Measurements from ENCODE around the gene IRAK1. TPM values are rescaled to one million over a fixed set of nuclear protein-coding genes. Genes with fewer than 3 reads are reported as not detected.

Gene IRAK1
- total RNA-seq, 1 donor from 2014 or later, result 74.2 TPM

- DNase-seq (ENCODE audit: extremely low spot score, unreplicated experiment), result no peak
- TF ChIP-seq CTCF (IDR thresholded peaks at IDR 0.05), result no peak
- no peaks in the 10 kb centered on the region for H3K9me3 Mint-ChIP-seq (ENCODE audit: unreplicated experiment)
Observed at GRCh38 chrX:154033848-154034247, 14.1 kb upstream of the IRAK1 start.

GRCh38 chrX:154032653-154033052 lies 13.0 kb upstream of the IRAK1 start:
- no peak overlapping the region for H3K4me3 Mint-ChIP-seq (ENCODE audit: unreplicated experiment)
- TF ChIP-seq CTCF (IDR thresholded peaks at IDR 0.05), result no peak
- H3K27me3 Mint-ChIP-seq (ENCODE audit: unreplicated experiment), result no peaks in the 10 kb centered on the region
- H3K36me3 Mint-ChIP-seq (ENCODE audit: unreplicated experiment), result peaks cover 12% of the 10 kb centered on the region
- H3K27ac Mint-ChIP-seq (ENCODE audit: unreplicated experiment), result peak overlapping the region; percentile 34
- peaks cover 15% of the 10 kb centered on the region for H3K4me1 Mint-ChIP-seq (ENCODE audit: unreplicated experiment)
- no peak for DNase-seq (ENCODE audit: extremely low spot score, unreplicated experiment)
- no peaks in the 10 kb centered on the region for H3K9me3 Mint-ChIP-seq (ENCODE audit: unreplicated experiment)

More at GRCh38 chrX:154033848-154034247, 14.1 kb upstream of the IRAK1 start:
- H3K36me3 Mint-ChIP-seq (ENCODE audit: unreplicated experiment), result peaks cover 8% of the 10 kb centered on the region
- H3K27ac Mint-ChIP-seq (ENCODE audit: unreplicated experiment), result no peak overlapping the region
- H3K4me3 Mint-ChIP-seq (ENCODE audit: unreplicated experiment), result no peak overlapping the region
- H3K4me1 Mint-ChIP-seq (ENCODE audit: unreplicated experiment), result peaks cover 15% of the 10 kb centered on the region
- H3K27me3 Mint-ChIP-seq (ENCODE audit: unreplicated experiment), result no peaks in the 10 kb centered on the region

GRCh38 chrX:154032160-154032559 lies 12.5 kb upstream of the IRAK1 start:
- H3K27ac Mint-ChIP-seq (ENCODE audit: unreplicated experiment), result peak overlapping the region; percentile 34
- peaks cover 15% of the 10 kb centered on the region for H3K4me1 Mint-ChIP-seq (ENCODE audit: unreplicated experiment)
- no peaks in the 10 kb centered on the region for H3K27me3 Mint-ChIP-seq (ENCODE audit: unreplicated experiment)
- no peak for TF ChIP-seq CTCF (IDR thresholded peaks at IDR 0.05)
- no peak for DNase-seq (ENCODE audit: extremely low spot score, unreplicated experiment)
- H3K4me3 Mint-ChIP-seq (ENCODE audit: unreplicated experiment), result no peak overlapping the region
- H3K36me3 Mint-ChIP-seq (ENCODE audit: unreplicated experiment), result peaks cover 12% of the 10 kb centered on the region
- no peaks in the 10 kb centered on the region for H3K9me3 Mint-ChIP-seq (ENCODE audit: unreplicated experiment)

GRCh38 chrX:154030715-154031305 lies 11.1 kb upstream of the IRAK1 start:
- Mint-ChIP-seq H3K4me1 (ENCODE audit: unreplicated experiment) (peaks cover 10% of the 10 kb centered on the region), H3K27ac (ENCODE audit: unreplicated experiment) (no peak overlapping the region), H3K9me3 (ENCODE audit: unreplicated experiment) (no peaks in the 10 kb centered on the region), H3K4me3 (ENCODE audit: unreplicated experiment) (no peak overlapping the region), H3K27me3 (ENCODE audit: unreplicated experiment) (no peaks in the 10 kb centered on the region), H3K36me3 (ENCODE audit: unreplicated experiment) (peaks cover 12% of the 10 kb centered on the region)
- DNase-seq (ENCODE audit: extremely low spot score, unreplicated experiment), result no peak
- no peak for TF ChIP-seq CTCF (IDR thresholded peaks at IDR 0.05)

GRCh38 chrX:154030266-154030665 lies 10.6 kb upstream of the IRAK1 start:
- H3K27ac Mint-ChIP-seq (ENCODE audit: unreplicated experiment), result no peak overlapping the region
- H3K27me3 Mint-ChIP-seq (ENCODE audit: unreplicated experiment), result no peaks in the 10 kb centered on the region
- peaks cover 9% of the 10 kb centered on the region for H3K4me1 Mint-ChIP-seq (ENCODE audit: unreplicated experiment)
- no peak overlapping the region for H3K4me3 Mint-ChIP-seq (ENCODE audit: unreplicated experiment)
- TF ChIP-seq CTCF (IDR thresholded peaks at IDR 0.05), result no peak
- DNase-seq (ENCODE audit: extremely low spot score, unreplicated experiment), result no peak
- no peaks in the 10 kb centered on the region for H3K9me3 Mint-ChIP-seq (ENCODE audit: unreplicated experiment)
- peaks cover 12% of the 10 kb centered on the region for H3K36me3 Mint-ChIP-seq (ENCODE audit: unreplicated experiment)
